Activated CD4-positive, alpha-beta T cell treated with anti-CD3 and anti-CD28 coated beads for 4 hours (primary cell): ENCODE measurements around the gene NT5E.
"Not testable (repeated sequence)": the region's sequence is repeated elsewhere in the genome, so short reads cannot be mapped to it uniquely, and the experiment has no call there.

Experiments
- DNase-seq, 2 donors: peaks; one replicate each; pipeline ENCODE4 v3.0.0-alpha.2; 2020

NT5E gene

DNA sequence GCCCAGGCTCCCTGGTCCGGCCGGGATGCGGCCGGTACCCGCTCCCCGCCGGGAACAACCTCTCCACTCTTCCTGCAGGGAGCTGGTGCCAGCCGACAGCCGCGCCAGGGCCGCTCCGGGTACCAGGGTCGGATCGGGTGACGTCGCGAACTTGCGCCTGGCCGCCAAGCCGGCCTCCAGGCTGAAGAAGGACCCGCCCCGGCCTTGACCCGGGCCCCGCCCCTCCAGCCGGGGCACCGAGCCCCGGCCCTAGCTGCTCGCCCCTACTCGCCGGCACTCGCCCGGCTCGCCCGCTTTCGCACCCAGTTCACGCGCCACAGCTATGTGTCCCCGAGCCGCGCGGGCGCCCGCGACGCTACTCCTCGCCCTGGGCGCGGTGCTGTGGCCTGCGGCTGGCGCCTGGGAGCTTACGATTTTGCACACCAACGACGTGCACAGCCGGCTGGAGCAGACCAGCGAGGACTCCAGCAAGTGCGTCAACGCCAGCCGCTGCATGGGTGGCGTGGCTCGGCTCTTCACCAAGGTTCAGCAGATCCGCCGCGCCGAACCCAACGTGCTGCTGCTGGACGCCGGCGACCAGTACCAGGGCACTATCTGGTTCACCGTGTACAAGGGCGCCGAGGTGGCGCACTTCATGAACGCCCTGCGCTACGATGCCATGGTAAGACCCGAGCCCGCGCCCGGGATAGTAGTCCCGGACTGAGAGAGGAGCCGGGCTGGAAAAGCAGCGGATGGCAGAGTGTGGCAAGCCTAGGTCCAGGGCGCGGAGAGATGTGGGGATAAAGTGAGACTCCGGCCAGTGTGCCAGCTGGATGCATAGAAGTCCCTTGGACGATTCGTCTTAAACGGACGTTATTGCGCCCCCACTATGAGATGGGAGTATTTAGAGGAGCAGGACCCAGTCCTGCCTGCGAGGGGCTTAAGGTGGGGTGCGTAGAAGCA is at the start of gene NT5E:
Gene NT5E, plus strand, starts transcription at position 266 of the 942 bp plus-strand sequence. Its CDS starts 57 bp downstream, at position 323.
- peak; percentile 11 to 14 for DNase-seq

DNA sequence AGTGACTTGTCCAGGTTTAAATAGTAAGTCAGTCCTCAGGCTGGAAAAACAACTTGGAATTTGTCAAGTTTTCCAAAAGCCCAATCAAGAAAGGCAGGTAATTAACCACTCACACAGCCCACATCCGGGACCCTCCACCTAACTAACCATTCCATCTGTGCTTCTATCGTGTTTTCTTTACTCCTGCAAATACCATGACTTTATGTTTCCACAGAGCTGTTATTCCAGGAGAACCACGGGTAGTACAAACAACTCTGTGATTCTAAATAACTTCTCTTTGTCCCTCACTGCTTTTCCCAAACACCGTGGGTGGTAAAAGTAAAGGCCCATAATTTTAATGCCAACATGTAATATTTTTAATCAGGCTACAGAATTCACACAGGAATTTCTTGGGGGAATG is 49.6 kb upstream of the NT5E start:
- no peak for DNase-seq

DNA sequence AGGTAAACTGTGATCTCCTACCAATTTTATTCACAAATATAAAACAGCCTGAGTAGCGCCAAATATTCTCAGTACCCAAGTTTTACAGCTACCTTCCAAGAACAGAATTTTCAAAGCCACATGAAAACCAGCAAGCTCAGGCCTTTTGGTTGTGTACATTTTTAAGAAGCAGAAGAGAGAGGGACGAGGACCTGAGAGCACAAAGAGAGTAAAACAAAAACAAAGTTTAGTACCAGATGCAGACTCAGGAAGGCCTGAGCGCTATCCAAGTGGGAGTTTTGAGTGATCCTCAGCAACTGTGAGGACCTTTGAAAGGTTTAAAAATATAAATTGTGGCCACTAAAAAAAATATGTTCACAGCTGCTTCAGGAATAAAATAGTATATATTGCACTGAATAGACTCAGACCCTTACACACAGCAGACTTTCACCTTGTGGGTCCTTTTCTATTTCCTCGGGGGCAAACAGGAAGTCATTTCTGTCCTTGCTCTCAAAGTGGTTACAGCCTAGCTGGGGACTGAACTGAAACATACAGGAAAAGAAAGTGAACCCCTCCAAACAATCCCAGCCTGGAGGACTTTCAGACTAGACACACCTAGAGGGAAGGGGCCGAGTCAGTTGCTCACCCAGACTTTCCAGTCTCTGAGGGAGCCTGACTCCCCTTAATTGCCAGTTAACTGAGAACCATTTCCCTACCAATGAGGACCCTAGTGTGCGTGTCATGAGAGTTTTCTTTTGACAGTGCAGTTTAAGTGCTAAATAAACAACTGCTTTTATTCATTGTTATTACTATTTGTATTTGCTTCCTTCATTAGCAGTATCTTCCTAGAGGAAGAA is 48.5 kb upstream of the NT5E start:
- no peak for DNase-seq

DNA sequence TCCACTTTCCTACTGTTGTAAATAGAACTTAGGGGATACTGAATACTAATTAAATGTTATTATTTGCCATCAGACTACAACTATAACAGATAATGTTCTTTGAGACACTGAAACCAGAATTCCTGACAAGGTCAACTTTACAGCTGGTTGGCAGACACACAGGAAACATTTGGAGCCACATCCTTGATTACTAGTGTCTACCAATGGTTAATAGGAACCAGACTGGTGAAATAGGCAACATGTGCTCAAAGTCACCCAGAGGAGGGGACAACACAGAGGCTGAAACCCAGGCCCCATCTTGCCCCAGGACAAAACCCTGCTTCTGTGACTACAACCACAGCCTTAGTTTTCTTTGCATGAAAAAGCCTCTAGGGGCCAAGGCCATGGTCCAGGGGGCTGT is 47.8 kb upstream of the NT5E start:
- DNase-seq = no peak

DNA sequence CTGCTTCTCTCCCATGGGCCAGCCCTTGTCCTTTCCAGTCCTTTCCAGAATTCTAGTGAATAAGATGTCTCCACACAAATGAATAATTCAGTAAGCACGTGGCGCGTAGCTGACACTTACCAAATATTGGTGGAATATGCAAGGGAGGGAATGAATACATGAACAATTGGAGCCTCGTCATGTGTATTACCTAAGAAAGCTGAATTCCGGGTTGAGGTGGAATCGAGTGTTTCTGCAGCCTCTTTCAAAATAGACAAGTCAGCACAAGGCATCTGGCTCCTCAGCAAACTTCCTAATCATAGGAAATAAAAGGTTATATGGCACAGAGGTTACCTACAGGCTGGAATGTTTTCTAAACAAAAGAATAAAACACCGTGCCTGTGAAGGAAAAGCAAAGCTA is 47.0 kb upstream of the NT5E start:
- no peak for DNase-seq

DNA sequence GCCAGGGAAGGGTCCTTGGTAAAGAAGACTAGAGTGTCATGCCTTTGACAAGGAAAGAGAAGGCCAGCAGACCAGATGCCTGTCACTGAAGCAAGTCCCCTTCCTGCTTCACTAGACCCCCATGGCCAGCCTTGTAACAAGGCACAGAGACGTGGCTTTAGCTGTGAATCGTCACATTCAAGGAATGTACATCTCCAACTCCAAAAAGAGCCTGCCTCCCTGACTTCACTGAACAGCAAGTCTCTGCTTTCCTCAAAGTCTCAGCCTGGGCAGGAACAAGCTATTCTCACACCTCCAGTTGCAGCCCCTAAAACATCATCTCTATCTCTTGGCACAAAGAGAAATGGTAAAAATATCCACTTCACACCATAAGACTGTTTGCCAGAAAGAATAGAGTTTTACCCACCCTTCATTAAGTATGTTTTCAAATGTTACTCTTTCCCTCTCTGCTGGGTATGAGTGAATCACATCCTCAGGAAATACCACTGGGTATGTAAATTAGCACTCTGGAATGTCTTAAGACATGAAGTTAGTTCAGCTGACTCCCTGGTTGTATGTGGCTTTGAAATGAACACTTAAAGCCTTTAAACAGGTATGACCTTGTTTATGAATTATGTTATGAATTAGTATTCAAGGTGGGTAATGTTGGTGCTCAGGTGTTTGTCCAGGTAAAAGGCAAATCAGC is 46.4 kb upstream of the NT5E start:
- no peak for DNase-seq

DNA sequence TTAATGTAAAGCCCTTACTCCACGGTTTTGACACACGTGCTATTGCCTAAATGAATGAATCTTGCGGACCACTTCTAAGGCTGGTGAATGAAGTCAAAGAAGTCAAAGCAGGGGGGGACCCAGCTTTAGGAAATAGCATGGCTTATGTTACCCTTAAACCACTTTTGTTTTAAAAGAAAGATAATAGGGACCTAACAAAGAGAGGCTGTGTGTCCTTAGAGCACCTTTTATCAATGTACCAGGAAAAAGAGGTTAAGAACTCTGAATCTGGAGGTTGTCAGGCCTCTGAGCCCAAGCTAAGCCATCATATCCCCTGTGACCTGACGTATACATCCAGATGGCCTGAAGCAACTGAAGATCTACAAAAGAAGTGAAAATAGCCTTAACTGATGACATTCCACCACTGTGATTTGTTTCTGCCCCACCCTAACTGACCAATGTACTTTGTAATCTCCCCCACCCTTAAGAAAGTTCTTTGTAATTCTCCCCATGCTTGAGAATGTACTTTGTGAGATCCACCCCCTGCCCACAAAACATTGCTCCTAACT is 45.8 kb upstream of the NT5E start:
- not testable (repeated sequence) for DNase-seq

DNA sequence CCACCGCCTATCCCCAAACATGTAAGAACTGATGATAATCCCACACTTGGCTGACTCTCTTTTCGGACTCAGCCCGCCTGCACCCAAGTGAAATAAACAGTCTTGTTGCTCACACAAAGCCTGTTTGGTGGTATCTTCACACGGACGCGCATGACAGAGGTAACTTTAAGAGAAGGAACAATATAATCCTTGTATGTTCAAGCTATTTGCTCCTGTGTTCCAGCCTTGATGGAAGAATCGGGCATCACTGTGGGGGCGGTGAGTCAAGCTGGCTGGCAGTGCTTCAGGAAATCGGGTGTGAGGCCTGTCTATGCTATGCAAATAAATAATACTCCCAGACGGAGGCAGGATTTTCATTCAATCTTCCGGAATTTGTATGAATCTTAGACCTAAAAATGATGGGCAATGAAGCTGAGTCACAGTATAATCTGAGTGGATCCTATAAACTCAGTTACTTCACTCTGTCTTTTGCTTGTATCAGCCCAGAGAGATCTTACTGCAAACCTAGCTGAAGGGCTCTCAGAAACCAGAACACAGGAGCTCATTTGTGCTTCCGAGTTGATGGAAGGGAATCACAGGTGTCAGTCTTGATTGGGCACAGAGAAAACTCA is 45.2 kb upstream of the NT5E start:
- no peak for DNase-seq

DNA sequence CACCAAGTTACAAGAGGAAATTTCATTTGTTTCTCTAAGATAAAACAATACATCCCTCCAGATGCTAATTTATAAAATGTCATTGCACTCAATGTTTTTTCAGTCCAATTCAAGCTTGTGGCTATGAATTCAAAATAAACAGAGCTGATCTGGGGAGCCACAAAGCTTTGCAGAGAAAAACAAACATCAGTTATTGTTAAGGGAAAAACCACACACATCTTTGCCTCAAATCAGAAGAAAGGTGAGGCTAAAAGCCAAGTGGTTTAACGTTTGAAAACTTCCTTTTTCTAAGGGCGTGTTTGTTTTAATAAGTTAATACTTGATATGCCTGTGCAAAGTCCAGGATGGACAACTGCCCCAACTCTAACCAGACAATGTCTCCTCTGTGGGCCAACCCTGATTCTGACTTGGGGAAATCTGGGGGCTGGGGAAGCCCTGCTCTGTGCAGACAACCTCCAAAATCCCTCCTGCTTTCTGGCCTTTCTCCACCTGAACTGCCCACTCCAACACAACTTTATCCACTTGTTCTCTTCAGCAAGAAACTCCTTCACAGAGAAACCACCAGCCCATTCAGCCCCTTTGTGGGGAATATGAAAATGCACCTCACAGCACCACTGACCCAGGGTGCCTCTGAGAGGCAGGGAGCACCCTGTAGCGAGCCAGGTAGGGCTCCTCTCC is 44.6 kb upstream of the NT5E start:
- no peak for DNase-seq

DNA sequence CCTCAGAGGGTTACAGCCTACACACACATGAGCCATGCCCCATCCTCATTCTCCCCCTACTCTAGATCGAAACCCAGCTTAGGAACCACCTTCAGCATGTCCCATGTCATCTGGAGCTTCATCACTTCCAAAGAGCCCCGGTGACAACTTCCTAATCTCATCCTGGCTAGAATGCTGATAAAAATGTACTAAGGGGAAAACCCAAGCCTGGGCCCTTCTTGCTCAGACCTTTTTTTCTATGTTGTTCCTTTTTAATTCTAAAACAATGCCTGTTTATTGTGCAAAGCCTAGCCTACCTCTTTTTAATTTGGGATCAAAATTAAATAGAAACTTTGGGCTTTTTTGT is 44.1 kb upstream of the NT5E start:
- no peak for DNase-seq

DNA sequence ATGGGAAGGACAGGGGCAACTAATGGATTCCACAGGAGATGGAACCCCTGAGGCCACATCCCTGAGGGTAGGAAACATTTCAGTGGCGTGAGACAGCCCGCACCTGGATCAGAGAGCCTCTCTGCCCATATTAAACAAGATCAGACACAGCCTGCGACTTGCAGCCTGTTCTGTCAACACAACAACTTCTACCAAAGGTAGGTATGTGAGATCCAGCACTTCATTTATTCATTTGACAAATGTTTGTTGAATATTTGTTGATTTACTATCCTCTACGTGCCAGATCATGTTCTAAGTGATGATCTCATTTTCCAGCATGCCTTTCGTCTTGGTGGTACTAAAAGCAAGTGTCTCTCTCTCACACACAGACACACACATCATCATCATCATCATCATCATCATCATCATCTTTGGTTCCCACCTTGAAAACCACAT is 43.2 kb upstream of the NT5E start:
- no peak for DNase-seq

DNA sequence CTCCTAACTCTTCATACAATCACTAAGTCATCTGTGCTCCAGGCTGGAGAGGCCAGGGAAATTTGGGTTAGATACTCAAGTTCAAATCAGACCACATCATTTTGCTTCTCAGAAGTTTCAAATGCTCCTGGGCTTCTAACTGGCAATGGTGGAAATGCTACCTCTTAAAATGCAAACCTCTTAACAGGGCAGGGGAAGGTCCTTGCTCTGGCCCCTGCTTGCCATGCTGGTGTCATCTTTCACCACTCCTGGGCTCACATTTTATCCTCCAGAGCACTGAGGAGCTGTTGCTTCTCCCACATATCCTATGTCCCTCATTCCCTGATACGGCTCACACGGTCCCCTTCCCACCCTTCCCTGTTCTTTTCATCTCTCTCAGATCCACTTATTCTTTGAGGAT is 41.8 kb upstream of the NT5E start:
- DNase-seq = no peak

DNA sequence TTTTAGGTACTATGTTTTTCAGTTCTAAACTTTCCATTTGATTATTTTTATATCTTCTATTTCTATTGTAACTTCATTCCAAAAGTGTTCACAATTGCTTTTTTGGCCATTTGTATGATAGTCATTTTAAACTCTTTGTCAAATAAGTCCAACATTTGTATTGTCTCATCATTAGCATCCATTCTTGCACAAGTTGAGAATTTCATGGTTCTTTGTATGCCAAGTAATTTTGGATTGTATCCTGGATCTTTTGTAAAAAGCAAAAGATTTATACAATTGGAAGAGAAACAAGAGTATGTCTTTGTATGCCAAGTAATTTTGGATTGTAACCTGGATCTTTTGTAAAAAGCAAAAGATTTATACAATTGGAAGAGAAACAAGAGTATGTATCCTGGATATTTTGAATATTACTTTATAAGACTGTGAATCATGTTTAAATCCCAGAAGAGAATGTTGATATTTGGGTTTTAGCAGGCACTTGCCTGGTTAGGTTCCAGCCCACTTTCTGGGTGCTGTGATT is 36.9 kb upstream of the NT5E start:
- no peak for DNase-seq

DNA sequence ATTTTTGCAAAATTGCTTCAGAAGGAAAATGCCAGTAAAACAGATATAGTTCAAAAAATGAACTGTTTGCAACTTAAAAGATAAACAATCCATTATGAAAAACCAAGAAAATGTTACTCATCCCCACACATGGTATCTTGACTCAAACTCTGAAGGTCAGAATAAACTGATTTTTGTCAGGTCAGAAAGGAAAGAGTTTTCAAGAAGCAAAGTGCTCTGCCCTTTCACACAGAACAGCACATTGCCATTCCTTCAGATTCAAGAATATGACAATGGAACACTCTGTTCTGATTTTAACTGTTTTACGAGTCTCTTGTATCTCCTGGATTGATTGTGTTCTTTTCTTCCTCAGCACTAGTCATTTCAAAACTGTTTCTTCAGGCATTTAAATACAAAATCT is 33.8 kb upstream of the NT5E start:
- no peak for DNase-seq

DNA sequence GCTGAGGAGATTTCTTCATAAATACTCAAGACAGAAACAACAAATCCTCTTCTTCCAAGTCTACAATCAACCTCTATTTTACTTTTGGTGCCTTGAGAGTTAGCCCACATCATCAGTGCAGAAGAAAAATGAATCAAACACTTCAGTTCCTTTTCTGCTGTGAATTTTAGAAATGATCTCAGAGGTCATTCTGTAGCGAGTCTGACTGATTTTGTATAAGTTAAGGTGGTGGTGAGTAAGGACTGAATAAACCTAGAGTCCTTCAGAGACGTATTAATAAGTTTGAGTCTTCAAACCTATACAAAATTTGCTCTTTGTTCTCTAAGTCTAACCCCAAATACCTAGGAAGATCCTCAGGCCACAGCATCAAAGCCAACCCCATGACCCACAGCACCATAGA is 33.1 kb upstream of the NT5E start:
- DNase-seq = no peak

DNA sequence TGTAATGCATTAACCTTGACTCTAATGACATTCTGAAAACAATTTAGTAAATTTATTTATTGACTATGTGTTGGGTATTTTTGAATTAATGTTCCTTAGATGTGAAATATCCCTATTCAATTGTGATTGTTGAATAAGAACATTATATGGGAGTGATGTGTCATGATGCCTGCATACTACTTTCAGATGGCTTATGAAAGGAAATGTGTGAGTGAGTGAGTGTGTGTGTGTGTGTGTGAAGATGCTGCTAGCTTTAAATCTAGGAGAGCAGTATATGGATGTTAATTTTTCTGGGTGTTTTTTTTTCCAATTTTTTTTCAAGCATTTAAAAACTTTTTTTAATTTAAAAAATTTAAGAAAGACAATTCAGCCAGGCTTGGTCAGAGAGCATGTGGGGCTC is 32.5 kb upstream of the NT5E start:
- no peak for DNase-seq

DNA sequence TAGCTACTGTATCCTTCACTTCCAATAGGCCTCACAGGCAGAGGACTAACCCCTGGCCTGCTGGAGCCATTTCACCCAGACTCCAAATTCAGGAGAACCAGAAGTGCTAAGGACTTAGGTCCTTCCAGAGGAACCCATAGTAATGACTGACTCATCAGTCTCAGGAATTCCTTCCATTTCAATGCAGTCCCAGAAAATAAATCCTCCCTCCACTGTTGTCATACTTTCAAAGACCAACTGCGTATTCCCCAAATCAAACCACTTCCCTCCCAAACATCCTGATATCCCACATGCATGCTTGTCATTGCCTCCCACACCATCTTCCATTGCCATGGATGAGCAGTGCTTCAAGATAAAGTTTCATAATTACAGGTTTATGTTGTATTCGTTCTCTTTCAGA is 31.8 kb upstream of the NT5E start:
- no peak for DNase-seq

DNA sequence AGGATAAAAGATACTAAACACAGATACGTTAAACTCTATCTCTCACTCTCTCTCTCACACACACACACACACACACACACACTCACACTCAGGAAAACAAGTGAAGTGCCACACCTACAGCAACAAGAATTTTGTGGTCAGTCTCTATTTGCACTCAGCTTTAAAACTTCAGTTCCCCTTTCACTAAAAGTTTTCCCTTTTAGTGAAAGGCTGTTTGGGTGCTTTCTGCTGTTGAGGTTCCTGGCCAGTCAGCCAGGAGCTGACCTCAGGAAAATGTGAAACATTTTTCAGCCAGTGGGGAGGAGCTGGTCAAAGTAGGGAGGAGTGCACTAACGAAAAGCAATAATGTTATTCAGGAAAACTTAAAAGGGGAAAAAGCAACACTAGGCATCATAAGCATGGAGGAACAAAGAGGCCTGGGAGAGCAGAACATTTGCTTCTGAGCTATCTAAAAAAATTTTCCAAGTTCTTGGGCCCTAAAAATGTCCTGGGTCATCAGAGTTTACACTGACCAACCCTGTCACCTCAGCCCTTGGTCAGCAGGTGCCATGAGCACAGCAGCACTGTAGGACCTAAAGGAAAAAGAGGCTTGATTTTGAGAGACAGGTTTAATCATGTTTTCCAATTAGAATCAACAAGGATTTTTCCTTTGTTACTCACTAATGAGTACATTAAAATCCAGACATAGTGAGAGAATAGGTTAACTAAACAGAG is 30.7 kb upstream of the NT5E start:
- DNase-seq = no peak

DNA sequence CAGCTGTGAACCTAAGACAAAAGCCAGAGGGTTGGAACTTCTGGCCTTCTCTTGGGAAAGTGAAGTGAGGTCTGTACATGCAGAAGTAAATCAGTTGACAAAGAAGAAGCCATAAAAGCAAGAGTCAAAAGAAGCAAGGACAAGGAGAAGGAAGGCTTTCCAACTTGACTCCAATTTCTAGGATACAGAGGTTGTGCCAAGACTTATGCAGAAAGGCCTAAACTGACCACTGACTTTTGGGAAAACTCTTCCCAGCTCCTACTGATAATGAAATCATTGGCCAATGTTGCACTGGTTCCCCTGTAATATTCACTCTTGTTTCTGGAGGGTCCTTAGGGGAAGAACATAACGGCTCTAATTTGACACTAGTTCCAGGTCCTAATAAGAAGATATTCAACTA is 29.3 kb upstream of the NT5E start:
- DNase-seq = no peak

DNA sequence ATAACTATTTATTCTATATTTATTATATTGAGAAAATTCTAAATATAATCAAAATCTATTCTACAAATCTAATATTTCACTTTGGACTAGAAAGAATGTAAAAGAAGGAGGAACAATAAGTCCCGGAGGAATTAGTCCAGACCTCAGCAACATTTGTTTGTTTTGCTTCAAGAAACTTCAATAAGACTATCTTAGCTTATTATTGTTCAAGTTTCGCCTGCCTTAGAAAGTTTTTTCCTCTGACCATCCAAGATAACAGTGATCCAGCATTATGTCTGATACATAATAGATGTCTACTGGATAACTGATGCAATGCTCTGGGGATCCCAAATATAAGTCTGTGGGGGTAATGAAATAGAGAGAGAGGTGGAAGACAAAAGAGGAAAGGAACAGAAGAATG is 28.7 kb upstream of the NT5E start:
- no peak for DNase-seq

DNA sequence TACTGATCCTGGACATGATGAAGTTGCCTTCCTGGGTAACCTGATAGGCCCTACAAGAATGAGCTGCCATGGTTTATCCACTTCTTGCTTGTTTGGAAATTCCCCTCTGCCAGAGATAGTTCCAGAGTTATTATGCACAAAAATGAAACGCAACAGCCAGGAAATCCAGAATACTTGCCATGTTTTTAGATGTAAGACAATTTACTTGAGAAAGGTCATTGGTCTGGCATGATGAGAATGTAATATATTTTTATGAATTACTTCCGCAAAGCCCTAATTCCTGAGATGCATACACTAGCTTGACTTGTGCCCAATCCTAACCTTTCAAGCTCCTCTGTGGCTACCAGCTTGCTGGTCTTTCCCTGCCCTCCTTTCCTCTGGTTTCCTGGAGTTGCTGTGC is 27.9 kb upstream of the NT5E start:
- DNase-seq = no peak
